ENCODE measurements around the gene PIK3CD. TPM values are rescaled to one million over a fixed set of nuclear protein-coding genes. Genes with fewer than 3 reads are reported as not detected.

The PIK3CD gene
- total RNA-seq, 1 experiment from 2014 or later: 11.1 TPM

- no peak for DNase-seq (ENCODE audit: low read depth)
Measured at GRCh38 chr1:9719978-9720722, 68.6 kb downstream of the PIK3CD start.

GRCh38 chr1:9720785-9721605, 69.5 kb downstream of the PIK3CD start:
- DNase-seq (ENCODE audit: low read depth): no peak

- peak; percentile 53 for DNase-seq (ENCODE audit: low read depth)
Measured at GRCh38 chr1:9721606-9722377, 70.3 kb downstream of the PIK3CD start.

GRCh38 chr1:9722378-9722749, 70.8 kb downstream of the PIK3CD start:
- no peak for DNase-seq (ENCODE audit: low read depth)

GRCh38 chr1:9723068-9723805, 71.7 kb downstream of the PIK3CD start:
- no peak for DNase-seq (ENCODE audit: low read depth)

- no peak for DNase-seq (ENCODE audit: low read depth)
Measured at GRCh38 chr1:9723926-9724325, 72.4 kb downstream of the PIK3CD start.

GRCh38 chr1:9724706-9725476, 73.4 kb downstream of the PIK3CD start:
- DNase-seq (ENCODE audit: low read depth): peak; percentile 73

- no peak for DNase-seq (ENCODE audit: low read depth)
Measured at GRCh38 chr1:9726406-9726805, 74.9 kb downstream of the PIK3CD start.

GRCh38 chr1:9726905-9727595, 75.5 kb downstream of the PIK3CD start:
- DNase-seq (ENCODE audit: low read depth): no peak

- DNase-seq (ENCODE audit: low read depth): no peak
Measured at GRCh38 chr1:9728451-9729295, 77.1 kb downstream of the PIK3CD start.

GRCh38 chr1:9729523-9729922, 78.0 kb downstream of the PIK3CD start:
- DNase-seq (ENCODE audit: low read depth): no peak

GRCh38 chr1:9730096-9730901, 78.8 kb downstream of the PIK3CD start:
- no peak for DNase-seq (ENCODE audit: low read depth)

GRCh38 chr1:9731051-9731537, 79.6 kb downstream of the PIK3CD start:
- DNase-seq (ENCODE audit: low read depth): no peak

GRCh38 chr1:9731561-9731960, 80.0 kb downstream of the PIK3CD start:
- no peak for DNase-seq (ENCODE audit: low read depth)

- no peak for DNase-seq (ENCODE audit: low read depth)
Measured at GRCh38 chr1:9732123-9732971, 80.8 kb downstream of the PIK3CD start.

GRCh38 chr1:9733160-9733789, 81.7 kb downstream of the PIK3CD start:
- DNase-seq (ENCODE audit: low read depth): no peak

- no peak for DNase-seq (ENCODE audit: low read depth)
Measured at GRCh38 chr1:9735800-9736199, 84.3 kb downstream of the PIK3CD start.
